SJSA1 (cell line): ENCODE results near the gene HS3ST3A1. TPM values are rescaled to one million over a fixed set of nuclear protein-coding genes. Genes with fewer than 3 reads are reported as not detected.
"Not testable (repeated sequence)": the region's sequence is repeated elsewhere in the genome, so short reads cannot be mapped to it uniquely, and the experiment has no call there.

ENCODE experiments used
- DNase-seq, 2 experiments: peaks; one replicate each; pipeline ENCODE4 v3.0.0-alpha.2; 2015 to 2020; ENCODE audit warnings: low spot score in 2 of 2, low read depth in 1 of 2
- H3K27ac ChIP-seq: fragments of 250-450 bp; sonication (Bioruptor Pico); 2 replicates; pipeline ENCODE4 v1.5.1; 2020; ENCODE audit warnings: mild to moderate bottlenecking, moderate library complexity
- H3K27me3 ChIP-seq: fragments of 250-450 bp; sonication (Bioruptor Pico); replicated peaks from 2 replicates; pipeline ENCODE4 v1.5.1; 2020; ENCODE audit warnings: mild to moderate bottlenecking, moderate library complexity
- H3K36me3 ChIP-seq: fragments of 250-450 bp; sonication (Bioruptor Pico); 2 replicates; pipeline ENCODE4 v1.5.1; 2020; ENCODE audit warnings: mild to moderate bottlenecking
- H3K4me1 ChIP-seq: fragments of 250-450 bp; sonication (Bioruptor Pico); replicated peaks from 2 replicates; pipeline ENCODE4 v1.6.1; 2021; ENCODE audit warnings: mild to moderate bottlenecking
- H3K4me3 ChIP-seq: fragments of 250-450 bp; sonication (Bioruptor Pico); 2 replicates; pipeline ENCODE4 v1.5.1; 2020; ENCODE audit warnings: mild to moderate bottlenecking
- H3K9me3 ChIP-seq: fragments of 250-450 bp; sonication (Bioruptor Pico); replicated peaks from 2 replicates; pipeline ENCODE4 v1.5.1; 2020; ENCODE audit warnings: mild to moderate bottlenecking
- total RNA-seq: library from RNA; depleted of rRNA; stranded (reverse); fragments of >200 nt; shearing (Covaris generic); gene quantifications from 2 replicates; pipeline ENCODE4 v1.2.3, GENCODE V29; 2014

The HS3ST3A1 gene
- total RNA-seq, 1 experiment from 2014 or later = 16.8 TPM

DNA sequence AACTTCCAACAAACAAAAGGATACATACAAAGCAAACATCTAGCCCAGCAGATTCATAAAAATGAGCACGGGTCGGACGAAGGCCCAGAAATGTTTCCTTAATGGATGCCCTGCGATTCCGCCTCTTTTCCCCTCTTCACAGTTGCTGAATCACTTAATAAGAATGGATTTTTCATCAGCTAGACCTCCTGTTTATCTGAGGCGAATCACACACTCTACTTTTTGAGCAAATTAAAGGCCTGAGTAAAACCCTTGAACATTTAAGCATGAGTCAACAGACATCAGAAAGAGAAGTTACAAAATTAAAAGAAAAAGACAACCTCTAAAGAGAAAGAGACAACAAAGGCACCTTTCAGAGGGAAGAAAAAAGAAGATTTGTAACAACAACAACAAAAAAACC is 44.7 kb downstream of the HS3ST3A1 start:
- Histone ChIP-seq H3K27me3 (no peaks in the 10 kb centered on the region), H3K27ac (peak overlapping the region; percentile 73), H3K4me1 (peaks cover 42% of the 10 kb centered on the region), H3K36me3 (peaks cover 8% of the 10 kb centered on the region), H3K9me3 (no peaks in the 10 kb centered on the region), H3K4me3 (no peak overlapping the region)
- DNase-seq = peak in 1 of 2 experiments; percentile 56

DNA sequence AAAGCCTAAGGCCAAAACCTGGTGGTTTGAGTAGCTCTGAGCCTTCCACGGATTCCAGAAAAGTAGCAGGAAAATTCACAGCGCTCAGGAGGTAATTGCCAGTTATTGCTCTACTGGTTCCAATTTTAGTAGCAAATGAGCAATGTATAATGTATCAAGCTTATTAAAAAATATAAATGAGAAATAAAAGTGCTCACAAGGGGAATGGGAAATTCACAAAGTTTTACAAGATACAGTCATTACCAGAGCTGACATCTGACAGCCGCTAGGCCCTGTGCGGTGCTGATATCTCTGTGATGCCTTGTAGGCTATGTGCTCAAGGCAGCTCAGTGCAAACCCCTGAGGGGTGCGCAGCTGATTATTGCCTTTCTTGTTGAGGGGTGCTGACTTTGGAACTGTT is 47.5 kb downstream of the HS3ST3A1 start:
- peaks cover 19% of the 10 kb centered on the region for H3K36me3 ChIP-seq

DNA sequence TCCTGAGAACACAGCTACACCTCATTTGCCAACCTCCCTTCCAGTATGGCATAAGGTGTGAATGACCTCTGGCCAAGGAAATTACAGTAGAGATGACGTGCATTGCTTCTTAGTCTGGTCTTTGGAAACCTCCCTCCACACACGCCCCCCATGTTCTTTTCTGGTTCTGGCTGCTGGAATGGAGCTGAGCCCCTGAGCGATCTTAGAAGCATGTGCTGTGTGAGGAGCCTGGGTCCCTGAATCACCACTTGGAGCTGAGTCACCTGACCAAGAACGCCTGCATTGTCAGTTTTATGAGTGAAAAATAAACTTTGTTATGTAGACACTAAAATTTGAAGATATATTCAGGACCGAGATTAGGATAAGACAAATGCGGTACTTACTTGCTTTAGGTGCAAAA is 51.4 kb downstream of the HS3ST3A1 start:
- H3K4me1 ChIP-seq = no peaks in the 10 kb centered on the region
- H3K4me3 ChIP-seq = no peak overlapping the region
- H3K27ac ChIP-seq = no peak overlapping the region
- H3K27me3 ChIP-seq = no peaks in the 10 kb centered on the region
- no peak for DNase-seq
- H3K36me3 ChIP-seq = peaks cover 28% of the 10 kb centered on the region
- H3K9me3 ChIP-seq = no peaks in the 10 kb centered on the region

More for the DNA sequence above, 47.5 kb downstream of the HS3ST3A1 start:
- DNase-seq = no peak
- Histone ChIP-seq H3K4me3 (no peak overlapping the region), H3K9me3 (no peaks in the 10 kb centered on the region), H3K27me3 (no peaks in the 10 kb centered on the region), H3K27ac (no peak overlapping the region), H3K4me1 (peaks cover 27% of the 10 kb centered on the region)

DNA sequence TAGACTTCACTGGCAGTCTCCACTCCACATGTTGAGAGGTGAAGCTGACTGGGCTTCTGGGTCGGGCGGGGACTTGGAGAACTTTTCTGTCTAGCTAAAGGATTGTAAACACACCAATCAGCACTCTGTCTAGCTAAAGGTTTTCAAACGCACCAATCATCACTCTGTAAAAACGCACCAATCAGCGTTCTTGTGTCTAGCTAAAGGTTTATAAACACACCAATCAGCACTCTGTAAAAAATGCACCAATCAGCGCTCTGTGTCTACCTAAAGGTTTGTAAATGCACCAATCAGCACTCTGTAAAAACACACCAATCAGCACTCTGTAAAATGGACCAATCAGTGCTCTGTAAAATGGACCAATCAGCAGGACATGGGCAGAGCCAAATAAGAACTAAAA is 53.2 kb downstream of the HS3ST3A1 start:
- not testable (repeated sequence) for H3K9me3 ChIP-seq, H3K27ac ChIP-seq, H3K4me3 ChIP-seq, H3K27me3 ChIP-seq, DNase-seq
- H3K4me1 ChIP-seq = peaks cover 15% of the 10 kb centered on the region
- H3K36me3 ChIP-seq = peaks cover 28% of the 10 kb centered on the region

DNA sequence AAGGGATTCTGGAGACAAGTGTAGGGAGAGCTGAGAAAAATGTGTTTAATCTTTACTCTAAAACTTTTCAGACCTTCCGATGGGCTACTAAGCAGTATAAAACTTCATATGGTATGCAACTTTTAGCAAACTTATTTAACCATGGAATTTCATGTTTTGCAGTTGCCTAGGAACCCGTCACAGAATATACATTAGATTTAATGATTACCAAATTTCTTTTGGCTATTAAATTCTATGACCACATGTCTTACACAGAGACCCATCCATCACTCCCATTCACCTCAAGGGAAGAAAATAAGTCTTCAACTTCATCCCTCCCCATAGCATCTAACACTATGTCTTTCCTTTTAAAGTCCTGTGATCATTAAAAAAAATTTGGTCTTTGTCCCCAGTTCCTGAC is 54.9 kb downstream of the HS3ST3A1 start:
- Histone ChIP-seq H3K9me3 (no peaks in the 10 kb centered on the region), H3K27ac (no peak overlapping the region), H3K4me3 (no peak overlapping the region), H3K4me1 (peaks cover 23% of the 10 kb centered on the region), H3K36me3 (peaks cover 20% of the 10 kb centered on the region; the same call in 1 of the 2 replicates), H3K27me3 (no peaks in the 10 kb centered on the region)
- DNase-seq = no peak

DNA sequence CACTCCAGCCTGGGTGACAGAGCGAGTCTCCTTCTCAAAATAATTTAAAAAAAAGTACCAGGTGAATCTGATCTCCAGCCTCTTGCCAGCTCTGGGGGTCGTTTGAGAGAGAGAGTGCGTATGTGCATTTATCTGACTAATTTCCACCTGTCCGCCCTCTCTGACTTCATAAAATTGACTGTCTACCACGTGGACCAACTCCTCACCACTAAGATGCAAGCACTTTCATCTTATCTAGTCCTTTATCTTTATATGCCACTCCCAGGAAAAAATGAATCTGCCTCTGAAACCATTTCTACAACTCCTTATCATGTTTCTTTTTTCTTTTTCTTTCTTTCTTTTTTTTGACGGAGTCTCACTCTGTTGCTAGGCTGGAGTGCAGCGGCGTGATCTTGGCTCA is 55.8 kb downstream of the HS3ST3A1 start:
- Histone ChIP-seq H3K27ac (no peak overlapping the region), H3K36me3 (peaks cover 20% of the 10 kb centered on the region; the same call in 1 of the 2 replicates), H3K27me3 (no peaks in the 10 kb centered on the region), H3K4me3 (no peak overlapping the region), H3K4me1 (peaks cover 31% of the 10 kb centered on the region), H3K9me3 (no peaks in the 10 kb centered on the region)
- no peak for DNase-seq

DNA sequence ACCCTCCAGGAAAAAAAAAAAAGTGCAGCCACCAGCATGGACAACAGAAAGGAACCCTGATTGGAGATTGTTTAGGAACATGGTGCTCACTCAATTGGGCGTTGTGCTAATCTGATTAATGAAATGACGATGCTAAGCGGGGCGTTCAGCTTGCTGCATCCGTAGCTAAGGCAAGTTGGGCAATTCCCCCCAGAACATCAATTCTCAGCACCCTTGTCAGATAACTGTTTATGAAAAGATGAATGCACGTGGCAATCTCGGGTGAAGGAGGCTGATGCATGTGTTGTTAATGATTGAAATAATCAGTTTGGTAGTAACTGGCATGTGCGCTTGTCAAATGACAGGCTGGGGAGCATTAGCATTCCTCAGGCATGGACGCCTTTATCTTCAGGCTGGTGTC is 57.0 kb downstream of the HS3ST3A1 start:
- H3K27me3 ChIP-seq = no peaks in the 10 kb centered on the region
- H3K27ac ChIP-seq = peak overlapping the region; percentile 65
- H3K9me3 ChIP-seq = no peaks in the 10 kb centered on the region
- peaks cover 12% of the 10 kb centered on the region; the same call in 1 of the 2 replicates for H3K36me3 ChIP-seq
- no peak for DNase-seq
- no peak overlapping the region for H3K4me3 ChIP-seq
- peaks cover 43% of the 10 kb centered on the region for H3K4me1 ChIP-seq

DNA sequence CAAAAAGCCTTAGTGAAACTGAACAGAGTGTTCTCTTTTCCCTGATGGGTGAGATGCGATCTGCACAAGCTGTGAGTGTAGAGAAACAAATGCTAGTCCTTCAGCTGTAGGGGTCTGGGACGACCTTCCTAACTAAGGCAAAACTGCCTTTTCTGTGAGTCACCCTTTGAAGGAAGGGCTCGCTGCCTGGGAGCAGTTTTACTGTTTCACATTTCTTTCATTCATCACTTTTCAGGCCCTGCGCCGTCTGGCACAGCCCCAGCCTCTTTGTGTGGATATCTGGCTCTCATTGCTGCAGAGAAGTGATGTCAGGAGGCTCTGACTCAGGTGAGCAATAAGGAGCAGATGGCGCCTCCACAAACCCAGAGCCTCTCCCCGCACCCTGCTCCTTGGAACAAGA is 57.4 kb downstream of the HS3ST3A1 start:
- Histone ChIP-seq H3K36me3 (peaks cover 13% of the 10 kb centered on the region), H3K9me3 (no peaks in the 10 kb centered on the region), H3K27me3 (no peaks in the 10 kb centered on the region), H3K27ac (peak overlapping the region; percentile 65), H3K4me1 (peaks cover 47% of the 10 kb centered on the region), H3K4me3 (no peak overlapping the region)
- DNase-seq = peak; percentile 89 to 91

DNA sequence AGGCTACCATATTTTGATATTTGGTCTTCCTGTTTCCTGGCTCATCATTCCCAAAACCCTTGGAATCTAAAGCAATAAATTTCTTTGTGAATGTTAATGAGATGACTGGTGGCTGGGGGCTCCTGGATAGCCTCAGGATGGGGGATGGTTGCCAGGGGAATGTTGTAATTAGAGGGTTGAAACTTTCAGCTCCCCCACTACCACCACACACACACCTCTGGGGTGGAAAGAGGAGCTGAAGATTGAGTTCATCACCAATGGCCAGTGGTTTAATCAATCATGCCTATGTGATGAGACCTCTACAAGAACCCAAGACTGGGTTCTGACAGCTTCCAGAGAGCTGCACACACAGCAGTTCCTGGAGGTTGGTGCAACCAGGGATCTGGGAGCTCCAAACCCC is 59.1 kb downstream of the HS3ST3A1 start:
- no peak overlapping the region for H3K27ac ChIP-seq
- peaks cover 10% of the 10 kb centered on the region for H3K36me3 ChIP-seq
- H3K9me3 ChIP-seq = no peaks in the 10 kb centered on the region
- peaks cover 59% of the 10 kb centered on the region for H3K4me1 ChIP-seq
- no peak overlapping the region for H3K4me3 ChIP-seq
- H3K27me3 ChIP-seq = no peaks in the 10 kb centered on the region
- DNase-seq = no peak

DNA sequence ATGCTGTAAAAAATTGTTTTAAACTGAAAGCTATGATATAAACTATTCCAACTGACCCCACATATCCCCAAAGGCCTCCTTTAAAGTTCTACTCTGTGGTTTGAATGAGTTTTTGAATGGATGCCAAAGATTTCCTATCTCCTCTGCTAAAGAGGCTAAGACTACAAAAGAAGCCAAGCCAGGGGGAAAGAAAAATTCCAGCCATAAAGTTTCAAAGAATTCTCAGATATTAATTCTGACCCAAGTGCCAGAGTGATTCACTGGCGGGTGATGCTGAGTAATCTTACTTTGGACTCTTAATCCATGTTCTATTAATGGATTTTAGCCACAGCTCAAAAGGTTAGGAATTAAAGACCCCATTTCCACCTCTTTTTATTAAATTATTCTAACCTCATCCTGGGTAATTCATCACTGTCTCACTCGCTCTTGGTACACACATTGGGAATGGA is 60.7 kb downstream of the HS3ST3A1 start:
- peak overlapping the region; percentile 86 for H3K27ac ChIP-seq
- no peak overlapping the region for H3K4me3 ChIP-seq
- no peaks in the 10 kb centered on the region for H3K27me3 ChIP-seq
- H3K9me3 ChIP-seq = no peaks in the 10 kb centered on the region
- H3K36me3 ChIP-seq = peaks cover 10% of the 10 kb centered on the region
- peak; percentile 55 to 91 for DNase-seq
- H3K4me1 ChIP-seq = peaks cover 59% of the 10 kb centered on the region

DNA sequence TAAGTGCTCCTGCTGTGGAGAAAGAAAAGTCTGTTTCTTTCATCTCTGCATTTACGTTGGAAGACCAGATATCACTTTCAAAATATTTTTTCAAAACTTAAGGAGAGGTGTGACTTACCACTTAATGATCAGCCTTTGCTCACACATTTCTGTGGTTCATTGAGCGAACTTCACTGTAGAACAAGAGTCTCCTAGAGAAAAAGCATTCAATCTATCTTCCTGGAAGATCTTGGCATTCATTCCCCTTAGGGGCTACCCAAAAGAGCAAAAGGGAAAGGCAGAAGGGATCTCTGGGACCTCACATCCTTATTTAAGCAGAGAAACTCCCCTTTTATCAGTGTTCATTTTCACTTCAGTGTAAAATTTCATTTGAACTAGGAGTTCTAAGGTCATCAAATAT is 61.2 kb downstream of the HS3ST3A1 start:
- no peak for DNase-seq
- H3K4me3 ChIP-seq = no peak overlapping the region
- peaks cover 10% of the 10 kb centered on the region for H3K36me3 ChIP-seq
- H3K27me3 ChIP-seq = no peaks in the 10 kb centered on the region
- peaks cover 59% of the 10 kb centered on the region for H3K4me1 ChIP-seq
- no peaks in the 10 kb centered on the region for H3K9me3 ChIP-seq
- peak overlapping the region; percentile 86 for H3K27ac ChIP-seq

DNA sequence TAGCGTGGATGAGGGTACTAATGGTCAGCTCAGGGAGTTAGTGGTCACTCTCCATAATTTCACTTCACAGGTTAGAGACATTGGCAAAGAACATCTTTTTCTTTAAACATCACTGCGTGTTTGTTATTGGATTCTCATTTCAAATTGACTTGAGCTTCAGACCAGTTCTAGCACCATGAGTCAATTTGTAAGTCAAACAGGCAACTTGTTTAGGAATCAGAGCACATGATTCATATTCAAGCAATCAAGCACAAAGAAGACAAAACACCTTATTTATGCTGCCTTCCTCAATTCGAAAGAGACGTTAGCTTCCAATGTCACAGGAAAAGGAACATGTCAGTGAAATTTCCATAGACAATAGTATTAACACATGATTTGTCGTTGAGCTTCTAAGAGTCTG is 62.3 kb downstream of the HS3ST3A1 start:
- DNase-seq = no peak
- H3K27ac ChIP-seq = no peak overlapping the region
- H3K9me3 ChIP-seq = no peaks in the 10 kb centered on the region
- H3K36me3 ChIP-seq = peaks cover 15% of the 10 kb centered on the region
- H3K4me1 ChIP-seq = peaks cover 53% of the 10 kb centered on the region
- H3K4me3 ChIP-seq = no peak overlapping the region
- no peaks in the 10 kb centered on the region for H3K27me3 ChIP-seq

DNA sequence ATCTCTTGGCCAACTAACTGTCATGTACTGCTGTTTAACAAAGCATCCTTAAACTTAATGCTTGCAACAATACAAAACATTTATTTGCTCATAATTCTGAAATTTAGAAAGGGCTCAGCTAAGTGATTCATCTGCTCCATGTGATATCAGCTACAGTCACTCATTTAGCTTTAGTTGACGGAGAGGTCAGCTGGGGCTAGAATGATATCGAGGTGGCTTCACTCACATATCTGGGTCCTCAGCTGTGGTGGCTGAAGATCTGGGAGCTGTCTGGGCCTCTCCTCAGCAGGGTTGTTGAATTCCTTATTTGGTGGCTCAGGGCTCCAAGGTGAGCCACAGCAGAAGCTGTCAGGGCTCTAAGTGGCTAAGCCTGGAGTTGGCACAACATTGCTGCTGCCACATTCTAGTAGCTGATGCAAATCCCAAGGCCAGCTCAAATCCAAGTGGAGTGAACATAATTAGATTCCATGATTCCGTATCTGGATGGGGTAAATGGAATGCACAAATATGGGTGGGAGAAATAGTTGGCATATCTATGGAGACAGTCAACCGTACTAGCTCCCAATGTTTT is 62.8 kb downstream of the HS3ST3A1 start:
- no peaks in the 10 kb centered on the region for H3K27me3 ChIP-seq
- H3K4me1 ChIP-seq = peaks cover 48% of the 10 kb centered on the region
- H3K4me3 ChIP-seq = no peak overlapping the region
- H3K36me3 ChIP-seq = peaks cover 15% of the 10 kb centered on the region
- DNase-seq = no peak
- H3K27ac ChIP-seq = no peak overlapping the region
- H3K9me3 ChIP-seq = no peaks in the 10 kb centered on the region

DNA sequence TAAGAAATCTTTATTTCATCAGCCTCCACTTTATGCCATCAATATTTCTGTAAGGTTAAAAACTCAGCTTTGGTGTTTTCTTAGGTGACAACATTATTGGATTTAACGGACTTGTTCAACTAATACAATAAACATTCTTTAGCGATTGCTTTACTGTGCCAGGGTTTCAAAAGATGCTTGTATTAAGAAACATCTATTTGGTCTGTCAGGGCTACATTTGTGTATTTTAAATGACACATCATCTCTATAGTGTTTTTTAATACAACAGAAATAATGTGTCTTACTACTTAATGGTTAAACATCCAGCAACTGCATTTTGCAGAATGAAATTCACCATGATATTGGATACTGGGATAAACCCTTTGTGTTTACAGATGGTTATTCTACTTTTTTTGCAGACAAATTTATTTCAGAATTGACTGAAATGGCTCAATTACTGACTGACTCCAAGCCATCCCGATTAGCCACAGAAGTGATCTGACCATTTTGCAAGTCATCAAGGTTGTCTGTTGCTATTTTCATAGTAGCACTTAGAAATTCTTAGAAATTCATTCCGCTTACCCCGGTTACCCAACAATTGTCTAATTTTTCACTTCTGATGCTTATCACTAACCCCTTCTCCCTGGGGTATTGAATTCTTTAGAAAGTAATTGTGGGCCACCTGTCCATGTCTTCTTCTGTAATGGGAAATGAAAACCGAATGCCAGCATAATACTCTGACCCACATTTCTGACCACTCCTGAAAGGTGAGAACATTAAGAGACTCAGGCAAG is 63.7 kb downstream of the HS3ST3A1 start:
- H3K36me3 ChIP-seq = peaks cover 15% of the 10 kb centered on the region
- no peak overlapping the region for H3K4me3 ChIP-seq
- H3K4me1 ChIP-seq = peaks cover 39% of the 10 kb centered on the region
- H3K9me3 ChIP-seq = no peaks in the 10 kb centered on the region
- H3K27ac ChIP-seq = no peak overlapping the region
- no peaks in the 10 kb centered on the region for H3K27me3 ChIP-seq
- no peak for DNase-seq
